GM18508 (cell line): Measurements from ENCODE around the gene SLC29A4.
"Not testable (repeated sequence)": the region's sequence is repeated elsewhere in the genome, so short reads cannot be mapped to it uniquely, and the experiment has no call there.

Experiments
- ATAC-seq: cut with Tn5 transposase; IDR thresholded peaks from one replicate; pipeline ENCODE4 v1.9.1; 2021; ENCODE audit warnings: moderate number of reproducible peaks; ENCODE audit not compliant: insufficient read depth, unreplicated experiment

The SLC29A4 gene

DNA sequence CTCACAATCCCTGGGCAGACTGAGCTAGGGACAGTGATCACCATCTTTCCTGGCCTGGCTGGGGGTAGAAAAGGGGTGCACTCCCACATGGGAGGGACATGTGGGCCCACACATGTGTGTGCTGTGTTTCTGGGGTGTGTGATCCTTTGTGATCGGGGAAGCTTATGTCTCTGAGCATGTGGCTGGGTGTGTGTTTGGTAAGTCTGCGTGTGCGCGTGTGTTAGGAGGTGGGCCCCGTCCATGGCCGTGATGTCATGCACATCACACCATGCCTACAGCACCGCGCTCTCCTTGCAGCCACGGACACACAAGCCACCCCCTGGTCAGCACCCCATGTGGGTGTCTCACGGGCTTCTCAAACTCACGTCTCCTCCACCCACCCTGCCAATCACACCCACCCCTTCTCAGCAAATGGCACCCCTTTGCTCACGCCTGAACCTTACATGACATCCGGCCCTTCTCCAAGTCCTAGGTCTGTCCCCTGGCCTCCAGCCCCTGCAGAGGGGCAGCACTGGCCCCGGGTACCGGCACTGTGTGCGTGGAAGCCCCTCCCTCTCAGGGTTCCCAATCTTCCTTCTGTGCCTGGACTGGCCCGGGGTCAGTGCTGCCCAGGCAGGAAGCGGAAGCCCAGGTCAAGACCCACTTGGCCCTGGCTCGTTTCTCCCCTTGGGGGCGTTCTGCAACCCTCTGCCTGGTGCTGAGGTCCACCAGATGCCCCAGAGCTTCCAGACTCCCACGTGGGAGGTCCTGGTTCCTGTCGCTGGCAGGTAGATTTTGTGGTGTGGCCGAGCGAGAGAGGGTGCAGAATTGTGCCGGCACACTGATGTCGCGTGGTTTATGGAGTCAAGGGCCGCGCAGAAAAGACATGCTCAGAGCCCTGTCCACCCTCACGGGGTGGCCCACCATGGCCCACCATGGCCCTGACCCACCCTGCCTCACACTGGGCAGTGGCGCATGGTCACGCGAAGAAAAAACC is 12.6 kb downstream of the SLC29A4 start:
- no peak for ATAC-seq

- no peak for ATAC-seq
Observed at GRCh38 chr7:5296015-5296610, 13.4 kb downstream of the SLC29A4 start.

- no peak for ATAC-seq
Observed at GRCh38 chr7:5296611-5297226, 14.0 kb downstream of the SLC29A4 start.

DNA sequence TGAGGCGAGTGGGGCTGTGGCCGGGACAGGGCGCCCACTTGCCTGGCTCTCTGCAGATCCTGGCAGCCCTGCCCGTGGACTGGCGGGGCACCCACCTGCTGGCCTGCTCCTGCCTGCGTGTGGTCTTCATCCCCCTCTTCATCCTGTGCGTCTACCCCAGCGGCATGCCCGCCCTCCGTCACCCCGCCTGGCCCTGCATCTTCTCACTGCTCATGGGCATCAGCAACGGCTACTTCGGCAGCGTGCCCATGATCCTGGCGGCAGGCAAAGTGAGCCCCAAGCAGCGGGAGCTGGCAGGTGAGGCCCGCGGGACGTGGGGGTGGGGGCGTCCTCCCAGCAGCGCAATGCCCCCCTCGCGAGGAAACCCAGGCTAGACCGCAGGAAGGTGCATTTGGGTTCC is 17.6 kb downstream of the SLC29A4 start:
- no peak for ATAC-seq

GRCh38 chr7:5302577-5302976 is 19.8 kb downstream of the SLC29A4 start:
- no peak for ATAC-seq

GRCh38 chr7:5303061-5303460 is 20.3 kb downstream of the SLC29A4 start:
- no peak for ATAC-seq

DNA sequence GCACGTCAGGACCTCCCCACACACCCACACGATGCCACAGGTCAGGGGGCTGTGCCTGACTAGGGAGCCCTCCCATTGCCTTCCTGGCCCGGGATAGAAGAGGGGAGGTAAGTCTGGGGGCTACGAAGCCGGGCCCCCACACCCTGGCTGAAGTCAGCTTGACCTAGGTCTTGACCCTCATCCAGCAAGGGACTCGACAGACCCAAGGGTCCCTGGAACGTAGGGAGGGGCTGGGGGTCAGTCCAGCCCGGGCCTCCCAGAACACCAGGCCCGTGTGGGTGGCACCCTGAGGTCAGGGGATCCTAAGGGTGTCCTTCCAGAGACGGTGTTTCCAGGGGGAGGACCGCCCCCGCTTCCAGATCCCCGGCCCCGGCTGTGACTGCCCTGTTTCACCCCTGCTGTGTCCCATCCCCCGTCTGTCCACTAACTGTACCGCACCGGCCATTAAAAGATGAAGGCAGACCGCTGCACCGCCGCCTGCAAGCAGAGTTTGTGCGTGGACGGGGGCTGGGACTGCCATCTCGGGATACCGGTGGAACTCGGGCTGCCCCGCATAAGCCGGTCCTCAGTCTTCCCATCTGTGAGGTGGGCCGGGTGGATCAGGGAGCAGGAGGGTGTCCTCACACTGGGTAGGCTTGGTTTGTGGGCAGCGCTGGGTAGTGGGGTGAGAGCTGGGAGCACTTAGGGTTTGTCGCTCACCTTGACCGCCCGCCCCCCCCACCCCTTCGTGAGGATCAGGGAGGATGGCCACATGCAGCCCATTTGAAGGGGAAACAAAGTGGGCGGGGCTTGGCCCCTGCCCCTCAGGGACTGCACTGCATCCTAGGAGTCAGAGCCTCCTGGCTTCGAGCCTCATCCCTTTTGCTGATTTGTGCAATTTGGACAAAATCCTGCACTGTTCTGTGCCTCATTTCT is 21.1 kb downstream of the SLC29A4 start:
- no peak for ATAC-seq

DNA sequence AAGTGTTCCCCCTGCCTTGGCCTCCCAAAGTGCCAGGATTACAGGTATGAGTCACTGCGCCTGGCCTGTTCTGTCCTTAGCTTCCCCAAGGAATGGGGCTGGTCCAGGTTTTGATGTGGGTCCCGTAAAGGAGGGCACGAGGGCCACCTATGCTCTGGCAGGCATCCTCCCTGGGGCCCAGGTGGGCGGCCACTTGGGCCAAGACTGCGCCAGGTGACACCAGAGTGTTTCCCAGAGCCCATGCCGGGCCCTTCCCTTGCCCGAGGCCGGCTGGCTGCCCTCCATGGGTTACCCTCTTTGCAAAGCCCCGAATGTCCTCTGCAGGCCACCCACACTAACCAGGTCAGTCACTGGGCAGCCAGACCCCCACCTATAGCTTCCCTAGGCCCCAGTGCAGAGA is 22.3 kb downstream of the SLC29A4 start:
- ATAC-seq: not testable (repeated sequence)

DNA sequence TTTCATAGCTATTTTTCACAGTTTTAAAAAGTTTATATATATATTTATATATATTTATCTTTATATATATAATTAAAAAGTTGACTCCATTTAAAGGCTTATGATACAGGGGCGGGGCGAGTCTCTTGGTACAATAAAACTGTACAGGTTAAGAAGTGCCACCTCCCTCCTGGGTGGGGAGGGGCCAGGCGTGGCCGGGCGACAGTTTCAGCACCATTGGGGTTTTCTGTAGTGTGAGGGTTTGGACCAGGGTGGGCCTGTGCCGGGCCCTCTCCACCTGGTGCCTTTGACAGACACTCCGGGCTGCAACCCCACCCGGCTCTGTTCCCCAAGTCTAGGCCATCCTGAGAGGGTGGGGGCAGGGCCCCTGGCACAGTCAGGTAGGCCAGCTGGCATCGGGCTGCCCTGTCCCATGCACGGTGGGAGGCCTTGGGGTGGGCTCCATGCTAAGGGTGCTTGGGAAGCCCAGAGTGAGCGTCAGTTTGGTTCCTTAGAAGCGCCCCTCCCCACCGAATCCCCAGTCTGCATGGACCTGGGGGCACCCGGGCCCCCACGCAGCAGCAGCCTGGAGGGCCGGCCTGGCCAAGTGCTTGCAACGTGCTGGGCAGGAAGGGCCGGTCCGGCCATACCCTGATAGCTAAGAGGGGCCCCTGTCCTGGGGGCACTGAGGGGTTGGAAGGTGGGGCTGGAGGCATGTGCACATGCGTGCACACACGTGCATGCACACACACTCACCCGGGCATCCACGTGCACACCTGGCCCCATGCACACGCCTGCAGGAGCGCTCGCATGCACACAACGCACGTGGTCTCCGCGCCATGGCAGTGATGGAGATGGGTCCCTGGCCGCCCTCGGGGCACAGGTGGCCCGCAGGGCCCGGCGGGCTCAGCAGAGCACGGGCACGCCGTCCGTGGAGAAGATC is 24.7 kb downstream of the SLC29A4 start:
- not testable (repeated sequence) for ATAC-seq

GRCh38 chr7:5309146-5309545 is 26.4 kb downstream of the SLC29A4 start:
- ATAC-seq: no peak

DNA sequence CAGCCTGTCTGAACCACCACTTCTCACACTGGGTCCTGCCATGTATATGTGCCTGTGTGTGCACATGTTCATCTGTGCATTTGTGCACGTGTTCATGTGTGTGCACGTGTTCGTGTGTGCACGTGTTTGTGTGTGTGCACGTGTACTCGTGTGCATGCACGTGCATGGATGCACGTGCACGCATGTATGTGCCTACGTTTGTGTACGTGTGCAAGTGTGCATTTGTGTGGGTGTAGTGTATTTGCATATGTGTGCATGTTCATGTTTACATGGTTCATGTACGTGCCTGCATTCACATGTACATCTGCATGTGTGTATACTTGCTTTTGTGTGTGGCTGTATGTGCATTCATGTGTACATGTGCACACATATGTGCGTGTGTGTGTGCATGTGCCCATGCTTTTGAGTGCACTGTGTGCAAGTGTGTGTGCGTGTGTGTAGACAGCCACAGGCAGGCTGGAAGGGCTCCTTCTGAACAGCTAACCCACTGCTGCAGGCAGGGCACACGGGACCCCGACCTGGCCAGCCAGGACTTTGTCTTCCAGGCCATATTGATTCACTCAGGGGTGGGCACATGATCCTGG is 28.2 kb downstream of the SLC29A4 start:
- ATAC-seq: no peak

GRCh38 chr7:5312276-5313070 is 29.7 kb downstream of the SLC29A4 start:
- ATAC-seq: not testable (repeated sequence)

- not testable (repeated sequence) for ATAC-seq
Observed at GRCh38 chr7:5313076-5313885, 30.5 kb downstream of the SLC29A4 start.

GRCh38 chr7:5314864-5315263 is 32.1 kb downstream of the SLC29A4 start:
- no peak for ATAC-seq

DNA sequence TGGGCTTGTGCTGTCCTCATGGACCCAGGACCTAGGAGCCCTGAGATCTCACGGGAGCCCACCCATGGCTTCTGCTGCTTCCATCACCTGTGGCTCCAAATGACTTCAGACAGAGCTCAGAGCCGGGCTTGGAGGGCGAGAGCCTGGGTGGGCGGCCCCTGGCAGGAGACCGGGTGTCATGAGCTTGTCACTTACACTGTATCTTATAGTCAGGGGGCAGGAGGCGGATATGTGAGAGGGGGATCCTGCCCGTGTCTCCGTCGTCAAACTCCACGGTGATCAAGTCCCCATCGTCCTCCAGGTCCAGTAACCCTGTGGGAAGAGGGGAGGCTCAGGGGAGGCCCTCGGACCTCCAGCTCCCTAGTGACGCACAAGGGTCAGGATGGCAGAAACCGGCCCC is 33.0 kb downstream of the SLC29A4 start:
- ATAC-seq: no peak

DNA sequence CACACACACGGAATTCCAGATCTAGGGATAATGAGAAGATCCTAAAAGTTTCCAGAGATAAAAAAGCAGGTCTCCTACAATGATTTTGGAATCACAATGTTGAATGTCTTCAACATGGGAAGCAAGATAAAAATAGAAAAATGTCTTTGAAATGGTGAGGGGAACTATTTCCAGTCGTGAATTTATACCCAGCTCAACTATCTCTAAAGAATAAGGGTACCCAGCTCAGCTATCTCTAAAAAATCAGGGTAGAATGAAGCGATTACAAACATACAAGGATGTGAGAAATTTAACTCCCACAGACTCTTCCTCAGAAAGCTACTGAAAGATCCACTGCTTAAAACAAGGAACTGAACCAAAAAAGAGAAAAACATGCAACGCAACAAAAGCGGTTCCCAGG is 35.9 kb downstream of the SLC29A4 start:
- ATAC-seq: not testable (repeated sequence)

GRCh38 chr7:5320391-5320790 is 37.6 kb downstream of the SLC29A4 start:
- ATAC-seq: no peak
